Large intestine (tissue), 3 donors: ENCODE data around the gene DES. TPM values are rescaled to one million over a fixed set of nuclear protein-coding genes. Genes with fewer than 3 reads are reported as not detected.

Experiments used
- DNase-seq, 2 donors: peaks; one replicate each; pipeline versions ENCODE4 v3.0.0 to v3.0.0-alpha.2; 2013
- H3K27ac ChIP-seq: one replicate; pipeline ENCODE4 v1.5.1; 2013; ENCODE audit warnings: low read length
- H3K27me3 ChIP-seq: 2 replicates; pipeline ENCODE4 v1.6.1; 2013; ENCODE audit warnings: low read length; ENCODE audit not compliant: control insufficient read depth, insufficient read depth
- H3K36me3 ChIP-seq: 2 replicates; pipeline ENCODE4 v1.6.1; 2013; ENCODE audit warnings: low read length; ENCODE audit not compliant: control insufficient read depth, insufficient read depth
- H3K4me1 ChIP-seq: one replicate; pipeline ENCODE4 v1.6.1; 2013; ENCODE audit warnings: low read length; ENCODE audit not compliant: control insufficient read depth, insufficient read depth
- H3K4me3 ChIP-seq: one replicate; pipeline ENCODE4 v1.5.1; 2013; ENCODE audit warnings: low read length
- H3K9me3 ChIP-seq: one replicate; pipeline ENCODE4 v1.6.1; 2013; ENCODE audit warnings: mild to moderate bottlenecking, low read depth, low read length, moderate library complexity; ENCODE audit not compliant: control insufficient read depth
- WGBS: methylation state at CpG from one replicate; pipeline ENCODE4 v1.1.5; 2013; ENCODE audit warnings: low lambda C conversion rate; ENCODE audit not compliant: insufficient coverage; 5-methylcytosine and 5-hydroxymethylcytosine counted together
- polyA plus RNA-seq: library from polyadenylated mRNA; unstranded; fragments of 120-200 nt; gene quantifications from one replicate; pipeline ENCODE4 v1.2.1, GENCODE V29; 2013

The DES gene
- polyA plus RNA-seq, 1 donor, result 429 TPM

DNA sequence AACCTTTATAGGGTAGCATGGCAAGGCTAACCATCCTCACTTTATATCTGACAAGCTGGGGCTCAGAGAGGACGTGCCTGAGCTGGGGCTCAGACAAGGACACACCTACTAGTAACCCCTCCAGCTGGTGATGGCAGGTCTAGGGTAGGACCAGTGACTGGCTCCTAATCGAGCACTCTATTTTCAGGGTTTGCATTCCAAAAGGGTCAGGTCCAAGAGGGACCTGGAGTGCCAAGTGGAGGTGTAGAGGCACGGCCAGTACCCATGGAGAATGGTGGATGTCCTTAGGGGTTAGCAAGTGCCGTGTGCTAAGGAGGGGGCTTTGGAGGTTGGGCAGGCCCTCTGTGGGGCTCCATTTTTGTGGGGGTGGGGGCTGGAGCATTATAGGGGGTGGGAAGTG lies 1.2 kb upstream of the DES start:
- H3K27ac ChIP-seq, result peak overlapping the region; percentile 48
- H3K4me3 ChIP-seq, result no peak overlapping the region
- H3K27me3 ChIP-seq, result peaks cover 51% of the 10 kb centered on the region
- no CpG with 5 or more reads among the region's 4 CpGs for WGBS
- no peak for DNase-seq
- peaks cover 7% of the 10 kb centered on the region for H3K9me3 ChIP-seq
- peaks cover 3% of the 10 kb centered on the region for H3K36me3 ChIP-seq
- peaks cover 7% of the 10 kb centered on the region for H3K4me1 ChIP-seq

GRCh38 chr2:219417374-219417773 lies 803 bp upstream of the DES start:
- Histone ChIP-seq H3K27ac (peak overlapping the region; percentile 63), H3K36me3 (peaks cover 3% of the 10 kb centered on the region), H3K4me3 (no peak overlapping the region), H3K9me3 (peaks cover 7% of the 10 kb centered on the region), H3K27me3 (peaks cover 53% of the 10 kb centered on the region), H3K4me1 (peaks cover 7% of the 10 kb centered on the region)
- DNase-seq, result no peak
- WGBS, result no CpG with 5 or more reads among the region's 9 CpGs

DNA sequence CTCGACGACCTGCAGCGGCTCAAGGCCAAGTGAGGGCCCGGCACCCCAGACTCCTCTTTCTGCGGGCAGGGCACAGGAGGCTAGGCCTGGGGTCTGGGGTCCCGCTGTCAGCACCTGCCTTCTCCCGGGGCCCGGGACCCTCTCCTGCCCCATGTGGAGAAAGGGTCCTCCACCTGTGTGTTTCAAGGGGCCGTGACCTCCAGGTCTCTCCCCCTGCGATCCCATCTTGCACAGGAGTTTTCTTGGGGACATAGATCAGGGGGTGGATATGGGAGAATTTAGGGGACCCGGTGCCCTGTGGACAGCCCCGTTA lies 791 bp downstream of the DES start:
- Histone ChIP-seq H3K27ac (peak overlapping the region; percentile 64), H3K9me3 (peaks cover 7% of the 10 kb centered on the region), H3K4me1 (peaks cover 7% of the 10 kb centered on the region), H3K27me3 (peaks cover 49% of the 10 kb centered on the region), H3K4me3 (peak overlapping the region; percentile 45), H3K36me3 (peaks cover 3% of the 10 kb centered on the region)
- no CpG with 5 or more reads among the region's 12 CpGs for WGBS
- no peak for DNase-seq

DNA sequence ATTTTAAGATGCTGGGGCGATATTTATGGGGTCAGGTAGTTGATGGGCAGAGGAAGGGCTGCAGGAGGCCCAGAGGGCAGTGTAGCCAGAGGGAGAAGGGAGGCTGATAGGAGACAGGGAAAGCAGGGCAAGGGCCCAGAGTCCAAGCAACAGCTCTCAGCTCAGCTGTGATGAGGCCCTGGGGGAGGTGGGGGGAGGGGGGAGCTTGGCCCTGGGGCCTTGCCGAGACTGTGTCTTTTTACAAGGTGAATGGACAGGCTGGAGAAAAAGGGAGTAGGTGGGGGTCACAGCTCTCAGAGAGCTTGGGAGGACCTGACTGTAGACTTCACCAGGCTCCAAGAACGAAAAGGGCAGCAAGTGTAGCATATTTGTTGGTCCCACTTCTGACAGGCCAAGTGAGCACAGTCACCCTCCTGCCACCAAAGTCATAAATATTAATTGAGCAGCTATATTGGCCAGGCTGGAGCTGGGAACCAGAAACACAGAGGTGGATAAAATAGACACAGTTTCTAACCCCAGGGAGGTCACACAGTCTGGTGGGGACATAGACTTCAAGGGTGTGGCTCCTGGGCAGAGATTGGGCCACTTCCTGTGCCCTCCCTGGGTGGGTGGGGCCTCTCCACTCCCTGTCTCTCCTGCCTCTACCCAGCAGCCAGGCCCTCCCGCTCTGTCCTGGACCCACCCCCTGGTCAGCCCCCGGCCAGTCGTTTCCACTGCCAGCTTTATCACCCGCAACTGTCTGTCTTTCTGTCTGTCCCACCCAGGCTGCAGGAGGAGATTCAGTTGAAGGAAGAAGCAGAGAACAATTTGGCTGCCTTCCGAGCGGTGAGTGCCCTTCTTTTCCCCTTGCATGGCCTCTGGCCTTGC lies 1.4 kb downstream of the DES start:
- peaks cover 3% of the 10 kb centered on the region for H3K36me3 ChIP-seq

GRCh38 chr2:219420687-219421086 lies 2.5 kb downstream of the DES start:
- Histone ChIP-seq H3K9me3 (peaks cover 7% of the 10 kb centered on the region), H3K27ac (peak overlapping the region; percentile 38), H3K36me3 (peaks cover 3% of the 10 kb centered on the region), H3K4me3 (peak overlapping the region; percentile 45), H3K4me1 (peaks cover 7% of the 10 kb centered on the region), H3K27me3 (peaks cover 53% of the 10 kb centered on the region)
- WGBS, result no CpG with 5 or more reads among the region's 8 CpGs
- DNase-seq, result no peak

More for the DNA sequence above, 1.4 kb downstream of the DES start:
- no CpG with 5 or more reads among the region's 9 CpGs for WGBS
- Histone ChIP-seq H3K27ac (peak overlapping the region; percentile 64), H3K4me1 (peaks cover 7% of the 10 kb centered on the region), H3K27me3 (peaks cover 46% of the 10 kb centered on the region), H3K9me3 (peaks cover 7% of the 10 kb centered on the region), H3K4me3 (peak overlapping the region; percentile 45)
- no peak for DNase-seq

DNA sequence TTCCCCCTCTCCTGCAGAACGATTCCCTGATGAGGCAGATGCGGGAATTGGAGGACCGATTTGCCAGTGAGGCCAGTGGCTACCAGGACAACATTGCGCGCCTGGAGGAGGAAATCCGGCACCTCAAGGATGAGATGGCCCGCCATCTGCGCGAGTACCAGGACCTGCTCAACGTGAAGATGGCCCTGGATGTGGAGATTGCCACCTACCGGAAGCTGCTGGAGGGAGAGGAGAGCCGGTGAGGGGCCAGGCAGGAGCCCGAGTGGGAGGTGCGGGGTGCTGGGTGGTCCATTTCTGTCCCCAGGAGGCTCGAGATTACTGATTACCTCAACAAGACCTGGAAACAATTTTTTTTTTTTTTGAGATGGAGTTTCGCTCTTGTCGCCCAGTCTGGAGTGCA lies 3.1 kb downstream of the DES start:
- peak overlapping the region; percentile 45 for H3K4me3 ChIP-seq
- peaks cover 53% of the 10 kb centered on the region for H3K27me3 ChIP-seq
- no peak for DNase-seq
- peaks cover 7% of the 10 kb centered on the region for H3K9me3 ChIP-seq
- H3K27ac ChIP-seq, result peak overlapping the region; percentile 20
- WGBS, result no CpG with 5 or more reads among the region's 17 CpGs
- H3K4me1 ChIP-seq, result peaks cover 7% of the 10 kb centered on the region
- H3K36me3 ChIP-seq, result peaks cover 3% of the 10 kb centered on the region

GRCh38 chr2:219422952-219423534 lies 4.9 kb downstream of the DES start:
- Histone ChIP-seq H3K9me3 (peaks cover 6% of the 10 kb centered on the region), H3K27ac (peak overlapping the region; percentile 17), H3K36me3 (peaks cover 3% of the 10 kb centered on the region), H3K27me3 (peaks cover 42% of the 10 kb centered on the region), H3K4me3 (peak overlapping the region; percentile 21), H3K4me1 (peaks cover 5% of the 10 kb centered on the region)
- DNase-seq, result no peak
- no CpG with 5 or more reads among the region's 8 CpGs for whole genome bisulfite sequencing

DNA sequence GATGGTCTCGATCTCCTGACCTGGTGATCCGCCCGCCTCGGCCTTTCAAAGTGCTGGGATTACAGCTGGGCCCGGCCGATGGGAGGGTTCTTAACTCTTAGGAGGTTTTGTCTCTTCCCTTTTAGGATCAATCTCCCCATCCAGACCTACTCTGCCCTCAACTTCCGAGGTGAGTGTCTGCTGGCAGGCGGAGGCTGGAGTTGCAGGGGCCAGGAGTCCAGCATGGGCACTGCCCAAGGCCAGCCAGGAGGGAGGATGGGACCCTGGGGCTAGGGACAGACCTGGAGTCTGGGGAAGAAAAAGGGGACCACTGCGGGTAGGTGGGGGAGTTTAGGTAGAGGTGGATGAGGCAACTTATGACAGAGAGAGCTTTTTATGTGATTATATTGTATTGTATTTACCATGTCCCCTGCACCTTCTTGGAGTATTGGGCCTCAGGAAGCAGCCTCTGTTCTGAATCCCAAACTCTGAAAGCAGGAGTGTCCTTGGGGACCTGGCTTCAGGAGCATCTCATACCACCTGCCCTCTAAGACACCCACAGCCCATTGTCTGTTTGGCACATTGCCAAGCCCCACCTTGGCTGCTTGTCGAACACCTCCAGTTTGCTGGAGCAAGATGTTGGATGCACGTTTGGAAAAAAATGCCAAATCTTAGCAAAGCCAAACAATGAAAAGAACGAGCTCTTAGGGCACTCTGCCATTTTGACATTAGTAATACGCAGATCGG lies 5.6 kb downstream of the DES start:
- Histone ChIP-seq H3K9me3 (peaks cover 2% of the 10 kb centered on the region), H3K36me3 (peaks cover 3% of the 10 kb centered on the region), H3K4me1 (peaks cover 5% of the 10 kb centered on the region), H3K27ac (peak overlapping the region; percentile 26), H3K27me3 (peaks cover 35% of the 10 kb centered on the region), H3K4me3 (no peak overlapping the region)
- WGBS, result no CpG with 5 or more reads among the region's 14 CpGs
- no peak for DNase-seq

- H3K27ac ChIP-seq, result no peak overlapping the region
- peaks cover 3% of the 10 kb centered on the region for H3K36me3 ChIP-seq
- no peaks in the 10 kb centered on the region for H3K9me3 ChIP-seq
- H3K4me1 ChIP-seq, result no peaks in the 10 kb centered on the region
- no peak for DNase-seq
- no CpG with 5 or more reads among the region's 8 CpGs for WGBS
- H3K27me3 ChIP-seq, result peaks cover 22% of the 10 kb centered on the region
- no peak overlapping the region for H3K4me3 ChIP-seq
These were observed 7.3 kb downstream of the DES start for GRCh38 chr2:219425238-219426067.

DNA sequence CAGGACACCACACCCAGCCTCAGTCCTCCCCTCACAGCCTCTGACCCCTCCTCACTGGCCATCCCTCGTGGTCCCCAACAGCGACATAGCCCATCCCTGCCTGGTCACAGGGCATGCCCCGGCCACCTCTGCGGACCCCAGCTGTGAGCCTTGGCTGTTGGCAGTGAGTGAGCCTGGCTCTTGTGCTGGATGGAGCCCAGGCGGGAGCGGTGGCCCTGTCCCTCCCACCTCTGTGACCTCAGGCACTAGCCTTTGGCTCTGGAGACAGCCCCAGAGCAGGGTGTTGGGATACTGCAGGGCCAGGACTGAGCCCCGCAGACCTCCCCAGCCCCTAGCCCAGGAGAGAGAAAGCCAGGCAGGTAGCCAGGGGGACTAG lies 7.9 kb downstream of the DES start:
- WGBS, result no CpG with 5 or more reads among the region's 7 CpGs

More for the DNA sequence above, 7.9 kb downstream of the DES start:
- H3K36me3 ChIP-seq, result no peaks in the 10 kb centered on the region
- peaks cover 16% of the 10 kb centered on the region for H3K27me3 ChIP-seq
- no peaks in the 10 kb centered on the region for H3K9me3 ChIP-seq
- H3K27ac ChIP-seq, result no peak overlapping the region
- no peaks in the 10 kb centered on the region for H3K4me1 ChIP-seq
- H3K4me3 ChIP-seq, result no peak overlapping the region
- DNase-seq, result no peak
